DMS53 (cell line): Measurements from ENCODE around the gene ZBTB46.
A peak's percentile ranks its signal among the peaks of the same experiment; 100 is the strongest.
"Not testable (repeated sequence)": the region's sequence is repeated elsewhere in the genome, so short reads cannot be mapped to it uniquely, and the experiment has no call there.

Experiments
- DNase-seq: peaks from one replicate; lab custom pipeline; 2025; lab: John Stamatoyannopoulos, UW

Gene ZBTB46, protein sequence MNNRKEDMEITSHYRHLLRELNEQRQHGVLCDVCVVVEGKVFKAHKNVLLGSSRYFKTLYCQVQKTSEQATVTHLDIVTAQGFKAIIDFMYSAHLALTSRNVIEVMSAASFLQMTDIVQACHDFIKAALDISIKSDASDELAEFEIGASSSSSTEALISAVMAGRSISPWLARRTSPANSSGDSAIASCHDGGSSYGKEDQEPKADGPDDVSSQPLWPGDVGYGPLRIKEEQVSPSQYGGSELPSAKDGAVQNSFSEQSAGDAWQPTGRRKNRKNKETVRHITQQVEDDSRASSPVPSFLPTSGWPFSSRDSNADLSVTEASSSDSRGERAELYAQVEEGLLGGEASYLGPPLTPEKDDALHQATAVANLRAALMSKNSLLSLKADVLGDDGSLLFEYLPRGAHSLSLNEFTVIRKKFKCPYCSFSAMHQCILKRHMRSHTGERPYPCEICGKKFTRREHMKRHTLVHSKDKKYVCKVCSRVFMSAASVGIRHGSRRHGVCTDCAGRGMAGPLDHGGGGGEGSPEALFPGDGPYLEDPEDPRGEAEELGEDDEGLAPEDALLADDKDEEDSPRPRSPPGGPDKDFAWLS

DNA sequence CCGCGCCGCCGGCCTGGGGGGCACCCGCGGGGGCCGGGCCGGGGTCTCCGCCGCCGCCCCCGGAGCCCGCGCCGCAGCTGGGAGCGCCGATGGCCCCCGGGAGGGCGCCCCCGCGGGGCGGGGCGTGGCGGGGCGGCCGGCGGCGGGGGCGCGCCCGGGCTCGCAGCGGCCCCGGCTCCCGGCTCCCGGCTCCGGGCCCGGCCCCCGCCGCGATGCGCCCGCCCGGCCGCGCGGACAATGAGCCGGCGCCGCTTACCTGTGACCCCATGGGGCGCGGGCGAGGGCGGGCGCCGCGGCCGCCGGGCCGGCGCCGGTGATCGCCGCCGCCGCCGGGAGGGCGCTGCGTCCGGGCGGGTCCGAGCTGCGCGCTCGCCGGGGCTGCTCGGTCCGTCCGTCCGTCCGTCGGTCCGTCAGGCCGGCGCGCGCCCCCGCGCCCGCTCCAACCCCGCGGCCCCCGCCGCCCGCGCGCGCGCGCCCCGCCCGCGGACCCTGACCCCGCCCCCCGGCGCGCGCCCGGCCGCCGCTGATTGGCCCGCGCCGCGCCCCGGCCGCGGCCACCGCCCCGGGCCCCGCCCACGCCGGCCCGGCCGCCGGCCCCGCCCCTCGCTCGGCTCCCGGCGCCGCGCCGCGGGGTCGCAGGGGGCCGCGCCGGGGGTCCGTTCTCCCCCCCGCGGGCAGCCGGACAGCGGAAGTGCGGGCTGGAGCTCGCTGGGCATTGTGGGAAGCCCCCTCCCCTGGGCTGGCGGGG is at the start of gene ZBTB46:
Gene ZBTB46 (minus strand): TSS at position 424 of the 748 bp plus-strand sequence. CDS start 40,507 bp downstream, outside the sequence.
- peak; percentile 78 for DNase-seq

DNA sequence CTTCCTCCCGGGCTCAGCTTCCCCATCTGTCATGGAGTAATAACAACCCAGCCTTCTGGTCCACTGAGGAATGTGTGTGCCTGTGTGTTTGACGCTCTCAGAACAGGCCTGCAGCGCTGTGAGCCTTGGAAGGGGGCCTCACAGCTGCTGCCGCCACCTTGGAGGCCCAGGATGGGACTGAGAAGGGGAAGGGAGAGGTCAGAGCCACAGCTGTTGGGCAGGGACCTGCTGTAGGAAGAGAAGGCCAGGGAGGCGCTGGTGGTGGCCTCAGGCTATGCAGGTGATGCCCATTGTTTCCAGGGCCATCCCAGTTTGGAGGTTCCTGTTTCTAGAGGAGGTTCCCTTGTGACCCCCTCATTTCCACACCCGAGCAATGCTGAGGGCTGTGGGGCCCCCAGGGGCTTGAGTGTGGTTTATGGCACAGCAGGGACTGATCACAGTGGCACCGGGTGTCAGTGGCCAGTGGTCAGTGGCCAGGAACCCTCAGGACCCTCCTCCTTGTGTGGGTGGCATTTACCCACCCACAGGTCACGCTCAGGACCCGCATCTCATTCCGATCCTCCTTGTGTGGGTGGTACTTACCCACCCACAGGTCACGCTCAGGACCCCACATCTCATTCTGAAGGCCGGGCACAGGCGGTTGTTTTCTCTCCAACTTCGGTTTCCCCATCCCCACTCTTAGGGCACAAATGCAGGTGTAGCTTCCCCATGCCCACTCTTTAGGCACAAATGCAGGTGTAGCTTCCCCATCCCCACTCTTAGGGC is 48.0 kb upstream of the ZBTB46 start:
- DNase-seq: no peak

DNA sequence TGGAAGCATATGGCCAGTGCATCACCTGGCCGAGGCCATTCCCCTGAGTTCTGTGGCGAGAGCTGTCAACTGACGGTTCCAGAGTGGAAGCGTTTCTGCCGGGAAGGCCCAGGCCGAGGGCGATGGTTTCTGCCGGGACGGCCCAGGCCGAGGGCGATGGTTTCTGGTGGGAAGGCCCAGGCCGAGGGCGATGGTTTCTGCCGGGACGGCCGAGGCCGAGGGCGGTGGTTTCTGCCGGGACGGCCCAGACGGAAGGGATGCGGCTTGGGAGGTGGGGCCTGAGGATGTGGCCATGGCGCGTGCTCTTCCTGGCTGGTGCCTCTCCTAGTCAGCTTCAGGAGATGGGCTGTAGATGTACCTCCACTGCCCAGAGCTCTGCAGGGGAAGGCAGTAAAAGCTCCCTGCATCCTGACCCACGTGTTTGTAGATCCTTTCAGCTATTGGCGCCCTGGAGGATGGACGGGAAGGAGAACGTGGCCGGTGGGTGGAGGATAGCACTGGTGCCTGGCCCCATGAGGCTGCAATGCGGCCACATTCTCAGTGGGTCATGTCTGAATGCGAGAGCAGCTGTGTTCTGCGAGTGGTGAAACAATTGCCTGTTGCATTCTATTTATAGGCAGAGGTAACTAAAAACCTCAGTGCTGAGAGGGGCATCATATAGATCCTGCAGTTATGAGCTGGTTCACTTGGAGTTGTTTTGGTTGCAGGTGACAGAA is 46.8 kb upstream of the ZBTB46 start:
- DNase-seq: no peak

- no peak for DNase-seq
Measured at GRCh38 chr20:63876489-63877036, 45.5 kb upstream of the ZBTB46 start.

GRCh38 chr20:63874241-63874640 is 43.2 kb upstream of the ZBTB46 start:
- not testable (repeated sequence) for DNase-seq

DNA sequence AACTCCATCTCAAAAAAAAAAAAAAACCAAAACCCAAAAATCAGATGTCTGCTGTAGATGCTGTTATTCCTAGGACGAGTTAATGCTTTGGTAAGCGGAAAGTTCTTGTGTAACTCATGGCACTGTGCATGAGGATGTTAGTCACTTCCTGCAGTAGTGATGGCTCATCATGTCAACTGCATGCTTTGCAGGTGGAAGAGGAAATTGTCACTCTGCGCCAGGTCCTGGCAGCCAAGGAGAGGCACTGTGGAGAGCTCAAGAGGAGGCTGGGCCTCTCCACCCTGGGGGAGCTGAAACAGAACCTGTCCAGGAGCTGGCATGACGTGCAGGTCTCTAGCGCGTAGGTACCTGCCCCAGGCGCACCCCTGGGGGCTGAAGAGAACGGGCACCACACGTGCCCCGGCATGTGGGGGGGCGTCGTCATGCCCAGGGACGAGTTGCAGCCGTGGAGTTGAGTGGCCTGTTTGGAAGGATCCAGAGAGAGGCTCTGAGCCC is 42.5 kb upstream of the ZBTB46 start:
- DNase-seq: peak; percentile 39

- no peak for DNase-seq
Measured at GRCh38 chr20:63868264-63868663, 37.2 kb upstream of the ZBTB46 start.

DNA sequence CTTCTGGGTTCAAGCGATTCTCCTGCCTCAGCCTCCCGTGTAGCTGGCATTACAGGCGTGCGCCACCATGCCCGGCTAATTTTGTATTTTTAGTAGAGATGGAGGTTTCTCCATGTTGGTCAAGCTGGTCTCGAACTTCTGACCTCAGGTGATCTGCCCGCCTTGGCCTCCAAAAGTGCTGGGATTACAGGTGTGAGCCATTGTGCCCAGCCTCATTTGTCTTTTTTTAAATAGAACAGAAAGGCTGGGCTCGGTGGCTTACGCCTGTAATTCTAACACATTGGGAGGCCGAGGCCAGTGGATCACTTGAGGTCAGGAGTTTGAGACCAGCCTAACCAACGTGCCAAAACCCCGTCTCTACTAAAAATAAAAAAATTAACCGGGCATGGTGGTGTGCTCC is 36.0 kb upstream of the ZBTB46 start:
- not testable (repeated sequence) for DNase-seq

- peak; percentile 100 for DNase-seq
Measured at GRCh38 chr20:63864978-63865640, 34.0 kb upstream of the ZBTB46 start, which contains the start of gene TPD52L2. Gene TPD52L2, plus strand, starts transcription at chr20:63865270. Its CDS starts 96 bp downstream, at chr20:63865366.

DNA sequence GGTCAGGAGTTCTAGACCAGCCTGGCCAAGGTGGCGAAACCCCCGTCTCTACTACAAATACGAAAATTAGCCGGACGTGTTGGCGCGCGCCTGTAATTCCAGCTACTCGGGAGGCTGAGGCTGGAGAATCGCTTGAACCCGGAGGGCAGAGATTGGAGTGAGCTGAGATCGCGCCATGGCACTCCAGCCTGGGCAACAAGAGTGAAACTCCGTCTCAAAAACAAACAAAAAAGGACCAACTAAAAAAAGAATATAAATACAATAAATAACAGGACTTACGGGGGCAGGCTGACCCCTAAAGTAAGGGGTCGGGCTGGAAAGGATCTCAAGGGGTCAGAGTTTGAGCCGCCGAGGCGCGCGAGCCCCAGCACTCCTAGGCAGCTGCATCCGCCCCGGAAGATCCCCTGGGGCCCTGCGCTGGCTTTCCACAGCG is 33.5 kb upstream of the ZBTB46 start:
- no peak for DNase-seq

DNA sequence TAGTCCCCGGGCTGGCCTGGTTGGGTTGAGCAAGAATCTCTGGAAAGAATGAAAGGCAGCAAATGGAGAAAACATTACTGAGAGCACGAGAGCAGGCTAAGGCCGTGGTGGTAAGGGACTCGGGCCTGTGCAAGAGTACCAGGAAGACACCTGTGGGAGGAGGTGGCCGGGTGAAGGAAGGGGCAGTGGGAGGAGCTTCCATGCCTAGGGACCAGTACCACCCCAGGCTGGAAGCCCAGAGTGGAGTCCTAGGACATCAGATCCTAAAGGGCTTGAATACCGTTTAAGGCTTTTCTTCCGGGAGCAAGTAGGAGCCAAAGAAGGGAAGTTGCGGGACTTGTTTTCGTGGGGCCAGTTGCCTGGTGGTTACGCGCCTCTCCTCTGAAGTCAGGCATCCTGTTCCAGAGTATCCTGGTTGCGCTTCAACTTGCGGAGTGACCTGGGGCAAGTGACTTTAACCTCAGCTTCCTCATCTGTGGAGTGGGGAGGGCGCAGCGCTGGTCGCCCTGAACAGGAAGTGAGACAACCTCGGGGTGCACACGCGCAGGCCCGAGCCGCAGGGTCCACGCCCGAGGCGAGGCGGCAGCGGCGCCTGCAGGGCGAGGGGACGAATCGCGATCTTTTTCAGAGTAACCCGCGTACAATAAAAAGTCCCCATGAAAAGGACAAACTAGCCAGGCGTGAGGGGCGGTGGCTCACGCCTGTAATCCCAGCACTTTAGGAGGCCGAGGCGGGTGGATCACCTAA is 32.9 kb upstream of the ZBTB46 start:
- peak; percentile 95 for DNase-seq

- no peak for DNase-seq
Measured at GRCh38 chr20:63863021-63863797, 32.1 kb upstream of the ZBTB46 start.

DNA sequence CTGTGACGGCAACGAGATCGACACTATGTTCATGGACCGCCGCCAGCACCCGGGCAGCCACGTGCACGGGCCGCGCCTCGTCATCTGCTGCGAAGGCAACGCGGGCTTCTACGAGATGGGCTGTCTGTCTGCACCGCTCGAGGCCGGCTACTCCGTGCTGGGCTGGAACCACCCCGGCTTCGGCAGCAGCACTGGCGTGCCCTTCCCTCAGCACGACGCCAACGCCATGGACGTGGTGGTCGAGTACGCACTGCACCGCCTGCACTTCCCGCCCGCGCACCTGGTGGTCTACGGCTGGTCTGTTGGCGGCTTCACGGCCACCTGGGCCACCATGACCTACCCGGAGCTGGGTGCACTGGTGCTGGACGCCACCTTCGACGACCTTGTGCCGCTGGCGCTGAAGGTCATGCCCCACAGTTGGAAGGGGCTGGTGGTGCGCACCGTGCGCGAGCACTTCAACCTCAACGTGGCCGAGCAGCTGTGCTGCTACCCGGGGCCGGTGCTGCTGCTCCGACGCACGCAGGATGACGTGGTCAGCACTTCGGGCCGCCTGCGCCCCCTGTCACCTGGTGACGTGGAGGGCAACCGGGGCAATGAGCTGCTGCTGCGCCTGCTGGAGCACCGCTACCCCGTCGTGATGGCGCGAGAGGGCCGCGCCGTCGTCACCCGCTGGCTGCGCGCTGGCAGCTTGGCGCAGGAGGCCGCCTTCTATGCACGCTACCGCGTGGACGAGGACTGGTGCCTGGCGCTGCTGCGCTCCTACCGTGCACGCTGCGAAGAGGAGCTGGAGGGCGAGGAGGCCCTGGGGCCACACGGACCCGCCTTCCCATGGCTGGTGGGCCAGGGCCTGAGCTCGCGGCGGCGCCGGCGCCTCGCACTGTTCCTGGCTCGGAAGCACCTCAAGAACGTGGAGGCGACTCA is 31.2 kb upstream of the ZBTB46 start:
- no peak for DNase-seq

DNA sequence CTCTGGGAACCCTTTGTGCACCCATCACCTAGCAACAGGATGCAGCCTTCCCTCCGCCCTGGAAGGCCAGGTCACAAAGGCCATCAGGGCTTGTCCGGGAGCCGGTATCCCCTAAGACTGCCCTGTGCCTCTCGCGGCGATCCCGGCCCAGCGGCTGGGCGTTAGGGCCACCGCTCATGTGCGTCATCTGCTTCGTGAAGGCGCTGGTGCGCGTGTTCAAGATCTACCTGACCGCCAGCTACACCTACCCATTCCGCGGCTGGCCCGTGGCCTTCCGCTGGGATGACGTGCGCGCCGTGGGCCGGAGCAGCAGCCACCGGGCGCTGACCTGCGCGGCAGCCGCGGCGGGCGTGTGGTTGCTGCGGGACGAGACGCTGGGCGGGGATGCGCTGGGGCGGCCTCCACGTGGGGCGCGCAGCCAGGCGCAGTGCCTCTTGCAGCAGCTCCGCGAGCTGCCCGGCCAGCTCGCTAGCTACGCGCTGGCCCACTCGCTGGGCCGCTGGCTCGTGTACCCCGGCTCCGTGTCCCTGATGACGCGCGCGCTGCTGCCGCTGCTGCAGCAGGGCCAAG is 30.4 kb upstream of the ZBTB46 start, which contains the start of gene ABHD16B:
Gene ABHD16B (plus strand): TSS at position 134 of the 570 bp plus-strand sequence. CDS start 43 bp downstream, at position 177.
- DNase-seq: no peak

GRCh38 chr20:63860325-63861051 is 29.4 kb upstream of the ZBTB46 start:
- no peak for DNase-seq

DNA sequence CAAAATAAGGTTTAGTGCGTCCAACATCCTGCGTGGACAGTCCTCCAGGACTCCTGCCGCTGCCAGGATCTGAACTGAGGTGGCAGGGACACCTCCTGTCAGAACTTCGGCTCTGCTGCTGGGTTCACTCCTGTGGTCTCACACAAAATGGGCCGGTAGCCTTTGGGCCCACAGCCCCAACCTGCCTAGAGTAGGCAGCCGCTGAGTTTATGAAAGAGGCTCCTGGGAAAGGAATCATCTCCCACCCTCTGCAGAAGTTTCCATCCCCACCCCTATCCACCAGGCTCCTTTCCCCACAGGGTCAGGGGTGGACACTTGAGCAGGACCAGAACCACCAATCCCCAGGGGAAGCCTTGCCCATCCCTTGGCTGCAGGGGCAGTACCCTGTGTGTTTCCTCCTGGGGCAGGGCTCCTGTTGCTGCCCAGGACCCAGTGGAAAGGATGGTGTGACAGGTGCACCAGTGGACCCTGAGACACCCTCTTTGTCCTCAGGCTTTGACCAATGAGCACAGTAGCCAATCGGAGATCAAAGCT is 28.2 kb upstream of the ZBTB46 start:
- no peak for DNase-seq
